ENCODE results near the gene TYSND1.

GRCh38 chr10:70178139-70178725, 31.7 kb upstream of the TYSND1 start:
- no peak for TF ChIP-seq POLR2AphosphoS5 (IDR thresholded peaks at IDR 0.05; ENCODE audit: low read depth, low read length)
- no peak for TF ChIP-seq FOXP2 (optimal IDR thresholded peaks at IDR 0.05; ENCODE audit: borderline replicate concordance, extremely low read depth, extremely low read length, insufficient read depth)
- no peak for TF ChIP-seq SIN3A (IDR thresholded peaks at IDR 0.05; ENCODE audit: borderline replicate concordance, insufficient read depth, low read length)
- no peak for TF ChIP-seq REST (IDR thresholded peaks at IDR 0.05; ENCODE audit: insufficient read depth in 1 of 2, low read depth in 2 of 2, low read length in 2 of 2)
